Measurements from ENCODE around the gene METRN.

DNA sequence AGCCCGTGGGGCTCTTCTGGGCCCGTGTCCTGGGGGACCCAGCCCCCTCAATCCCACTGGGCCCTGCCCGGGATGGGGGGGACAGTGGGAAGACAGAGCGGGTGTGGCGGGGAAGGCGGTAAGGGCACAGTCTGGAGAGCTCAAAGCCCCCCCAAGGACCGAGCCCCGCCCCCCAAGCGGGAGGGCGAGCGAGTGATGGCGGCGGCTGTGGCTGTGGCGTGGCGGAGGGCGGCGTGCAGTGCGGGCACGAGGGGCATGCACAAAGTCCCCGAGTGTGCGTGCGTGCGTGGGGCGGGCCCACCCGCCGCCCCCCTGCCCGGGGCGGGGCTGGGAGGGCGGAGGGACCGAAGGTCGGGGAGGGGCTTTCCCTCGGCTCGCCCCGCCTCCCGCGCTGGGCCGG lies 21.2 kb upstream of the METRN start:
- TF ChIP-seq, protein P1, sequence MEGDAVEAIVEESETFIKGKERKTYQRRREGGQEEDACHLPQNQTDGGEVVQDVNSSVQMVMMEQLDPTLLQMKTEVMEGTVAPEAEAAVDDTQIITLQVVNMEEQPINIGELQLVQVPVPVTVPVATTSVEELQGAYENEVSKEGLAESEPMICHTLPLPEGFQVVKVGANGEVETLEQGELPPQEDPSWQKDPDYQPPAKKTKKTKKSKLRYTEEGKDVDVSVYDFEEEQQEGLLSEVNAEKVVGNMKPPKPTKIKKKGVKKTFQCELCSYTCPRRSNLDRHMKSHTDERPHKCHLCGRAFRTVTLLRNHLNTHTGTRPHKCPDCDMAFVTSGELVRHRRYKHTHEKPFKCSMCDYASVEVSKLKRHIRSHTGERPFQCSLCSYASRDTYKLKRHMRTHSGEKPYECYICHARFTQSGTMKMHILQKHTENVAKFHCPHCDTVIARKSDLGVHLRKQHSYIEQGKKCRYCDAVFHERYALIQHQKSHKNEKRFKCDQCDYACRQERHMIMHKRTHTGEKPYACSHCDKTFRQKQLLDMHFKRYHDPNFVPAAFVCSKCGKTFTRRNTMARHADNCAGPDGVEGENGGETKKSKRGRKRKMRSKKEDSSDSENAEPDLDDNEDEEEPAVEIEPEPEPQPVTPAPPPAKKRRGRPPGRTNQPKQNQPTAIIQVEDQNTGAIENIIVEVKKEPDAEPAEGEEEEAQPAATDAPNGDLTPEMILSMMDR (IDR thresholded peaks at IDR 0.05; ENCODE audit: low read depth, low read length) = no peak
- no peak for TF ChIP-seq EZH2phosphoT487 (IDR thresholded peaks at IDR 0.05; ENCODE audit: low read depth)
